Hepatocyte (in vitro differentiated cells): ENCODE results near the gene NBDY.

ENCODE experiments used
- EZH2 ChIP-seq: fragments of 200-600 bp; sonication (generic); IDR thresholded peaks from 2 replicates; pipeline ENCODE4 v1.6.1; 2016; ENCODE audit warnings: antibody characterized with exemption, mild to moderate bottlenecking, borderline replicate concordance
- EZH2phosphoT487 ChIP-seq: fragments of 200-600 bp; sonication (generic); IDR thresholded peaks from one replicate; pipeline ENCODE4 v1.6.1; 2018; ENCODE audit warnings: antibody characterized with exemption, mild to moderate bottlenecking, low read depth, moderate library complexity; ENCODE audit not compliant: unreplicated experiment, severe bottlenecking
- TF ChIP-seq, protein P1 (sequence below): fragments of 200-600 bp; sonication (generic); IDR thresholded peaks from 2 replicates; pipeline ENCODE4 v1.5.1; 2016; ENCODE audit warnings: antibody characterized with exemption, mild to moderate bottlenecking; ENCODE audit not compliant: poor library complexity

- TF ChIP-seq, protein P1, sequence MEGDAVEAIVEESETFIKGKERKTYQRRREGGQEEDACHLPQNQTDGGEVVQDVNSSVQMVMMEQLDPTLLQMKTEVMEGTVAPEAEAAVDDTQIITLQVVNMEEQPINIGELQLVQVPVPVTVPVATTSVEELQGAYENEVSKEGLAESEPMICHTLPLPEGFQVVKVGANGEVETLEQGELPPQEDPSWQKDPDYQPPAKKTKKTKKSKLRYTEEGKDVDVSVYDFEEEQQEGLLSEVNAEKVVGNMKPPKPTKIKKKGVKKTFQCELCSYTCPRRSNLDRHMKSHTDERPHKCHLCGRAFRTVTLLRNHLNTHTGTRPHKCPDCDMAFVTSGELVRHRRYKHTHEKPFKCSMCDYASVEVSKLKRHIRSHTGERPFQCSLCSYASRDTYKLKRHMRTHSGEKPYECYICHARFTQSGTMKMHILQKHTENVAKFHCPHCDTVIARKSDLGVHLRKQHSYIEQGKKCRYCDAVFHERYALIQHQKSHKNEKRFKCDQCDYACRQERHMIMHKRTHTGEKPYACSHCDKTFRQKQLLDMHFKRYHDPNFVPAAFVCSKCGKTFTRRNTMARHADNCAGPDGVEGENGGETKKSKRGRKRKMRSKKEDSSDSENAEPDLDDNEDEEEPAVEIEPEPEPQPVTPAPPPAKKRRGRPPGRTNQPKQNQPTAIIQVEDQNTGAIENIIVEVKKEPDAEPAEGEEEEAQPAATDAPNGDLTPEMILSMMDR: no peak
- TF ChIP-seq EZH2 (no peak), EZH2phosphoT487 (no peak)
These were observed 33.2 kb downstream of the NBDY start for GRCh38 chrX:56762220-56762619.
